Endothelial cell of umbilical vein (primary cell): ENCODE data around the gene ASGR2. TPM values are rescaled to one million over a fixed set of nuclear protein-coding genes. Genes with fewer than 3 reads are reported as not detected.

Experiments
- BruUV-seq: library from RNA; stranded (reverse); fragments of 400-500 nt; replicated peaks from 2 replicates; lab custom pipeline; 2021; lab: Mats Ljungman, UMichigan
- CTCF ChIA-PET: fragments of 300-600, 350-600 bp; sonication (Branson Sonifier 250); formaldehyde crosslinking; loops from one replicate; lab custom pipeline; 2021; ENCODE audit warnings: antibody characterized with exemption, inconsistent platforms; lab: Charles Lee
- POLR2A ChIA-PET: fragments of 300-600, 350-600 bp; sonication (Branson Sonifier 250); formaldehyde crosslinking; loops from one replicate; lab custom pipeline; 2021; ENCODE audit warnings: antibody characterized with exemption, inconsistent platforms; lab: Charles Lee
- DNase-seq: peaks from one replicate; pipeline ENCODE4 v3.0.0-alpha.2; 2011; ENCODE audit warnings: low read depth, low spot score
- FAIRE-seq: peaks from 2 replicates; lab custom pipeline; 2011; peaks lifted over from hg19 to GRCh38; lab: Jason Lieb, UNC
- H2AFZ ChIP-seq: 2 replicates; pipeline ENCODE4 v1.6.0; 2012; ENCODE audit warnings: low read depth, low read length, control low read depth, inconsistent platforms
- H3K27ac ChIP-seq: 2 replicates; pipeline ENCODE4 v1.5.1; 2011; ENCODE audit warnings: low read depth, mild to moderate bottlenecking, control low read depth, low read length, moderate library complexity; ENCODE audit not compliant: insufficient read depth
- H3K27me3 ChIP-seq, 2 experiments: 2 replicates each; pipeline versions ENCODE4 v1.6.0 to v1.6.1; 2011; ENCODE audit warnings: low read length in 2 of 2, mixed read lengths in 1 of 2; ENCODE audit not compliant: control insufficient read depth in 2 of 2, insufficient read depth in 2 of 2
- H3K36me3 ChIP-seq, 2 experiments: 2 replicates in 1 of 2; 3 replicates in 1 of 2; pipeline ENCODE4 v1.5.1; 2011; ENCODE audit warnings: low read length in 2 of 2, mild to moderate bottlenecking in 1 of 2, moderate library complexity in 1 of 2; ENCODE audit not compliant: control insufficient read depth in 2 of 2, insufficient read depth in 2 of 2; ENCODE audit errors: extremely low read depth in 1 of 2
- H3K4me1 ChIP-seq: 3 replicates; pipeline ENCODE4 v1.5.1; 2011; ENCODE audit warnings: mild to moderate bottlenecking, low read length; ENCODE audit not compliant: control insufficient read depth, insufficient read depth; ENCODE audit errors: extremely low read depth
- H3K4me2 ChIP-seq: 2 replicates; pipeline ENCODE4 v1.6.1; 2011; ENCODE audit warnings: low read length, control low read depth, mixed read lengths; ENCODE audit not compliant: insufficient read depth
- H3K4me3 ChIP-seq, 3 experiments: fragments of 200-600 bp in 1 of 3; sonication (generic), shearing (Covaris generic) in 1 of 3; replicated peaks in 1 of 3; 2 replicates each; pipeline ENCODE4 v1.5.1; 2011 to 2016; ENCODE audit warnings: control low read depth in 3 of 3, low read length in 3 of 3, mild to moderate bottlenecking in 2 of 3, inconsistent platforms in 1 of 3, low read depth in 1 of 3, moderate library complexity in 1 of 3; ENCODE audit not compliant: insufficient read depth in 1 of 3
- H3K79me2 ChIP-seq: 2 replicates; pipeline ENCODE4 v1.6.0; 2012; ENCODE audit warnings: low read length, inconsistent platforms; ENCODE audit not compliant: control insufficient read depth, insufficient read depth
- H3K9ac ChIP-seq: replicated peaks from 2 replicates; pipeline ENCODE3; 2011; ENCODE audit warnings: low read length, control low read depth; ENCODE audit not compliant: insufficient read depth; ENCODE audit errors: extremely low read depth
- H3K9me1 ChIP-seq: replicated peaks from 3 replicates; pipeline ENCODE4 v1.6.0; 2011; ENCODE audit warnings: mild to moderate bottlenecking, low read length; ENCODE audit not compliant: control insufficient read depth, insufficient read depth; ENCODE audit errors: extremely low read depth
- H3K9me3 ChIP-seq: replicated peaks from 2 replicates; pipeline ENCODE4 v1.5.1; 2012; ENCODE audit warnings: low read length, inconsistent platforms; ENCODE audit not compliant: control insufficient read depth, insufficient read depth
- H4K20me1 ChIP-seq: replicated peaks from 2 replicates; pipeline ENCODE3; 2011; ENCODE audit warnings: mild to moderate bottlenecking, low read length; ENCODE audit not compliant: control insufficient read depth, insufficient read depth; ENCODE audit errors: extremely low read depth
- EZH2 ChIP-seq: IDR thresholded peaks from 2 replicates; pipeline ENCODE4 v1.6.1; 2012; ENCODE audit warnings: borderline replicate concordance, low read depth, mild to moderate bottlenecking, moderate library complexity, low read length, inconsistent platforms; ENCODE audit not compliant: severe bottlenecking
- FOS ChIP-seq: IDR thresholded peaks from 2 replicates; pipeline ENCODE4 v1.6.1; 2011; ENCODE audit warnings: mild to moderate bottlenecking, low read length, moderate library complexity, borderline replicate concordance; ENCODE audit not compliant: insufficient read depth
- GATA2 ChIP-seq: IDR thresholded peaks from 2 replicates; pipeline ENCODE4 v1.7.0; 2011; ENCODE audit warnings: low read depth, mild to moderate bottlenecking, moderate library complexity, mixed read lengths, low read length; ENCODE audit not compliant: insufficient read length, insufficient read depth
- JUN ChIP-seq: IDR thresholded peaks from 2 replicates; pipeline ENCODE4 v1.6.1; 2011; ENCODE audit warnings: borderline replicate concordance, low read depth; ENCODE audit not compliant: insufficient read length, insufficient read depth
- MYC ChIP-seq: IDR thresholded peaks from one replicate; pipeline ENCODE4 v1.6.1; 2011; ENCODE audit warnings: mild to moderate bottlenecking, low read depth, low read length
- POLR2A ChIP-seq: IDR thresholded peaks from 2 replicates; pipeline ENCODE4 v1.6.1; 2012; ENCODE audit warnings: low read depth, mild to moderate bottlenecking, control low read depth, low read length
- POLR2AphosphoS5 ChIP-seq: IDR thresholded peaks from 2 replicates; pipeline ENCODE4 v1.6.1; 2012; ENCODE audit warnings: low read depth, mild to moderate bottlenecking, control low read depth, low read length, moderate library complexity; ENCODE audit not compliant: insufficient read depth
- dilution Hi-C: fragments of 300-500 bp; cut with MboI; formaldehyde crosslinking; loops from one replicate; pipeline ENCODE4 v1.15.0; 2019; ENCODE audit warnings: low sequenced_read_pairs; ENCODE audit not compliant: extremely low pct_ligation_motif_present
- intact Hi-C: fragments of 100-400 bp; cut with micrococcal nuclease; formaldehyde crosslinking; loops from one replicate; pipeline ENCODE4 v1.10.0; 2022
- polyA plus RNA-seq, 4 experiments: library from polyadenylated mRNA; depleted of rRNA in 3 of 4; stranded (reverse) in 3 of 4; unstranded in 1 of 4; fragments of >200 nt; gene quantifications; 2 replicates each; pipeline versions ENCODE4 v1.2.1 to v1.2.3, GENCODE V29; 2011 to 2012; ENCODE audit warnings: missing spikeins in 1 of 4
- total RNA-seq: library from RNA; stranded (reverse); gene quantifications from 2 replicates; pipeline ENCODE4 v1.2.3, GENCODE V29; 2021
- TF ChIP-seq, protein P1 (sequence below), 2 donors: IDR thresholded peaks; 1 replicate in 1 of 2; 2 replicates in 1 of 2; pipeline ENCODE4 v1.5.1; 2011; ENCODE audit warnings: low read length in 2 of 2, mild to moderate bottlenecking in 2 of 2, moderate library complexity in 2 of 2, control low read depth in 1 of 2, inconsistent platforms in 1 of 2, low read depth in 1 of 2; ENCODE audit not compliant: insufficient read depth in 1 of 2; ENCODE audit errors: extremely low read depth in 1 of 2
- TF ChIP-seq, protein P2 (sequence below): IDR thresholded peaks from 2 replicates; pipeline ENCODE4 v1.6.1; 2011; ENCODE audit not compliant: insufficient read depth, insufficient read length

Gene ASGR2
- total and polyA plus RNA-seq, 2 donors (not counting 3 experiments of a cell fraction or from before 2014, with no cell fraction given) = not detected

DNA sequence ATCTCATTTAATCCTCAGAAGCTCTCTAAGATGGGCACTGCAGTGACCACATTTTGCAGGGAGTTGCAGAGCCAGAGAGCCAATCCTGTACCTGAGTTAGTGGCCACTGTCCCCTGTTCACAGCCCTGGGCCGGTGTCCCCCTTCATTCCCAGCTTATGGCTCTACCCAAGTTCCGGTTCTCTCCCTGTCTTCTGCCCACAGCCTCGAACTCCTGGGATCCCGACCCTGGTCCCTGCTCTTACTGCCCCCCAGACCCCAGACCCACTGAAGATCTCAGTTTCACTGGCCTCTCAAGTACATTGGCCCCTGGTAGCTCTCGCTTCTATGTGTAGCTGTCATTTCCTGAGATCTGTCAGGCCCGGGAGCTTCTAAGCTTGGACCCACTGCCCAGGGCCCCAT lies 12.2 kb downstream of the ASGR2 start:
- H4K20me1 ChIP-seq = no peaks in the 10 kb centered on the region
- no peak overlapping the region for H3K4me2 ChIP-seq
- H2AFZ ChIP-seq = no peak overlapping the region
- H3K27ac ChIP-seq = no peak overlapping the region
- no peaks in the 10 kb centered on the region for H3K4me1 ChIP-seq
- no peak overlapping the region for H3K9ac ChIP-seq
- no peaks in the 10 kb centered on the region for H3K9me3 ChIP-seq
- peaks cover 0 to 11% of the 10 kb centered on the region in 2 experiments for H3K27me3 ChIP-seq
- DNase-seq = no peak
- no peaks in the 10 kb centered on the region for H3K79me2 ChIP-seq
- H3K9me1 ChIP-seq = no peaks in the 10 kb centered on the region
- ChIA-PET CTCF (interaction anchor here (0.6 to 2.0 kb wide), 5 partner anchors 21 to 75 kb away, joined by 3 to 8 read pairs (median 4); no protein-coding TSS in a partner anchor), POLR2A (no interaction called here)
- BruUV-seq = no TSS peak
- intact Hi-C loops = no loop called here
- H3K4me3 ChIP-seq = no peak overlapping the region
- no peaks in the 10 kb centered on the region for H3K36me3 ChIP-seq
- dilution Hi-C loops = no loop called here
- TF ChIP-seq, protein P1, sequence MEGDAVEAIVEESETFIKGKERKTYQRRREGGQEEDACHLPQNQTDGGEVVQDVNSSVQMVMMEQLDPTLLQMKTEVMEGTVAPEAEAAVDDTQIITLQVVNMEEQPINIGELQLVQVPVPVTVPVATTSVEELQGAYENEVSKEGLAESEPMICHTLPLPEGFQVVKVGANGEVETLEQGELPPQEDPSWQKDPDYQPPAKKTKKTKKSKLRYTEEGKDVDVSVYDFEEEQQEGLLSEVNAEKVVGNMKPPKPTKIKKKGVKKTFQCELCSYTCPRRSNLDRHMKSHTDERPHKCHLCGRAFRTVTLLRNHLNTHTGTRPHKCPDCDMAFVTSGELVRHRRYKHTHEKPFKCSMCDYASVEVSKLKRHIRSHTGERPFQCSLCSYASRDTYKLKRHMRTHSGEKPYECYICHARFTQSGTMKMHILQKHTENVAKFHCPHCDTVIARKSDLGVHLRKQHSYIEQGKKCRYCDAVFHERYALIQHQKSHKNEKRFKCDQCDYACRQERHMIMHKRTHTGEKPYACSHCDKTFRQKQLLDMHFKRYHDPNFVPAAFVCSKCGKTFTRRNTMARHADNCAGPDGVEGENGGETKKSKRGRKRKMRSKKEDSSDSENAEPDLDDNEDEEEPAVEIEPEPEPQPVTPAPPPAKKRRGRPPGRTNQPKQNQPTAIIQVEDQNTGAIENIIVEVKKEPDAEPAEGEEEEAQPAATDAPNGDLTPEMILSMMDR (IDR thresholded peaks at IDR 0.05; ENCODE audit: extremely low read depth in 1 of 2, insufficient read depth in 1 of 2, low read depth in 1 of 2, low read length in 2 of 2) = no peak
- TF ChIP-seq GATA2 = no peak
- TF ChIP-seq, protein P2, sequence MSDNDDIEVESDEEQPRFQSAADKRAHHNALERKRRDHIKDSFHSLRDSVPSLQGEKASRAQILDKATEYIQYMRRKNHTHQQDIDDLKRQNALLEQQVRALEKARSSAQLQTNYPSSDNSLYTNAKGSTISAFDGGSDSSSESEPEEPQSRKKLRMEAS = no peak
- no peak for TF ChIP-seq MYC
- no peak for TF ChIP-seq POLR2A
- no peak for TF ChIP-seq EZH2
- TF ChIP-seq JUN = no peak
- TF ChIP-seq POLR2AphosphoS5 = no peak
- no peak for TF ChIP-seq FOS
- FAIRE-seq = no peak
